ENCODE measurements around the gene PPM1L. TPM values are rescaled to one million over a fixed set of nuclear protein-coding genes. Genes with fewer than 3 reads are reported as not detected.

The PPM1L gene
- total and polyA plus RNA-seq, 2 of the 13 experiments (the other 11 are each of a cell fraction or from before 2014, with no cell fraction given) = 0.22 to 1.4 TPM

DNA sequence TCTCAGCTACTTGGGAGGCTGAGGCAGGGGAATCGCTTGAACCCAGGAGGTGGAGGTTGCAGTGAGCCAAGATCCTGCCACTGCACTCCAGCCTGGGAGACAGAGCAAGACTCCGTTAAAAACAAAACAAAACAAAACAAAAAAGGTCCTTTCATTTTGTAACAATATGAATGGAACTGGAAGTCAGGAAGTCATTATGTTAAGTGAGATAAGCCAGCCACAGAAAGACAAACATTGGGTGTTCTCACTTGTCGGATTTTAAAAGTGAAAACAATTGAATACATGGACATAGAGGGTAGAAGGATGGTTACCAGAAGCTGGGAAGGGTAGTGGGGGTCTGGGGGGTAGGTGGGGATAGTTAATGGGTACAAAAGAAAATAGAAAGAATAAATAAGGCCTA is 361.6 kb downstream of the PPM1L start:
- in situ Hi-C loops (cut with HindIII; ENCODE audit: extremely low pct_ligation_motif_present, low pct_unique_long_range_greater_than_20kb) = no loop called here
- ChIA-PET POLR2A (no interaction called here), CTCF (ENCODE audit: low intra/inter-chr PET ratio, low total read pairs) (no interaction called here)
- Histone ChIP-seq H2AFZ (ENCODE audit: low read length) (no peak overlapping the region), H3K9ac (ENCODE audit: insufficient read depth, low read depth, low read length) (no peak overlapping the region), H3K79me2 (ENCODE audit: insufficient read depth, low read length) (no peaks in the 10 kb centered on the region), H3K36me3 (replicated peaks in 1 of 2; ENCODE audit: control insufficient read depth in 1 of 2, insufficient read depth in 2 of 2, low read length in 2 of 2) (no peaks in the 10 kb centered on the region), H3K27ac (ENCODE audit: extremely low read length, insufficient read depth, low read length) (no peak overlapping the region), H3K4me1 (ENCODE audit: insufficient read depth, low read length) (no peaks in the 10 kb centered on the region), H3K4me3 (replicated peaks in 1 of 3; ENCODE audit: insufficient read depth in 1 of 3, low read depth in 2 of 3, low read length in 3 of 3) (no peak overlapping the region), H4K20me1 (ENCODE audit: insufficient read depth, low read length) (no peaks in the 10 kb centered on the region), H3K4me2 (ENCODE audit: low read depth, low read length) (no peak overlapping the region), H3K27me3 (ENCODE audit: control insufficient read depth in 1 of 2, insufficient read depth in 2 of 2, low read length in 2 of 2) (no peaks in the 10 kb centered on the region), H3K9me3 (ENCODE audit: low read length) (peaks cover 28% of the 10 kb centered on the region)
- WGBS (ENCODE audit: low lambda C conversion rate) = 33% methylated on average over 3 of the region's 3 CpGs
- DNase-seq (ENCODE audit: low spot score) (no peak), FAIRE-seq (no peak), ATAC-seq (no peak)
- intact Hi-C loops (cut with micrococcal nuclease; ENCODE audit: unreplicated experiment) = no loop called here
- BruUV-seq (replicated peaks) = no TSS peak
- TF ChIP-seq ZNF124 (CRISPR knock-in tag; IDR thresholded peaks at IDR 0.05) (no peak), KDM3A (CRISPR knock-in tag; IDR thresholded peaks at IDR 0.05; ENCODE audit: low read depth) (no peak), ZNF296 (CRISPR knock-in tag; conservative IDR thresholded peaks at IDR 0.05) (no peak), ZBTB38 (CRISPR knock-in tag; IDR thresholded peaks at IDR 0.05) (no peak), TEAD2 (CRISPR knock-in tag; IDR thresholded peaks at IDR 0.05) (no peak), HOXA3 (CRISPR knock-in tag; IDR thresholded peaks at IDR 0.05) (no peak), REXO4 (CRISPR knock-in tag; IDR thresholded peaks at IDR 0.05; ENCODE audit: borderline replicate concordance) (no peak), REPIN1 (CRISPR knock-in tag; IDR thresholded peaks at IDR 0.05; ENCODE audit: borderline replicate concordance, low read depth) (no peak), KAT2B (IDR thresholded peaks at IDR 0.05; ENCODE audit: borderline replicate concordance, low read depth, low read length) (no peak), MXI1 (IDR thresholded peaks at IDR 0.05; ENCODE audit: borderline replicate concordance, low read depth, low read length) (no peak)
- TF ChIP-seq, protein P1, sequence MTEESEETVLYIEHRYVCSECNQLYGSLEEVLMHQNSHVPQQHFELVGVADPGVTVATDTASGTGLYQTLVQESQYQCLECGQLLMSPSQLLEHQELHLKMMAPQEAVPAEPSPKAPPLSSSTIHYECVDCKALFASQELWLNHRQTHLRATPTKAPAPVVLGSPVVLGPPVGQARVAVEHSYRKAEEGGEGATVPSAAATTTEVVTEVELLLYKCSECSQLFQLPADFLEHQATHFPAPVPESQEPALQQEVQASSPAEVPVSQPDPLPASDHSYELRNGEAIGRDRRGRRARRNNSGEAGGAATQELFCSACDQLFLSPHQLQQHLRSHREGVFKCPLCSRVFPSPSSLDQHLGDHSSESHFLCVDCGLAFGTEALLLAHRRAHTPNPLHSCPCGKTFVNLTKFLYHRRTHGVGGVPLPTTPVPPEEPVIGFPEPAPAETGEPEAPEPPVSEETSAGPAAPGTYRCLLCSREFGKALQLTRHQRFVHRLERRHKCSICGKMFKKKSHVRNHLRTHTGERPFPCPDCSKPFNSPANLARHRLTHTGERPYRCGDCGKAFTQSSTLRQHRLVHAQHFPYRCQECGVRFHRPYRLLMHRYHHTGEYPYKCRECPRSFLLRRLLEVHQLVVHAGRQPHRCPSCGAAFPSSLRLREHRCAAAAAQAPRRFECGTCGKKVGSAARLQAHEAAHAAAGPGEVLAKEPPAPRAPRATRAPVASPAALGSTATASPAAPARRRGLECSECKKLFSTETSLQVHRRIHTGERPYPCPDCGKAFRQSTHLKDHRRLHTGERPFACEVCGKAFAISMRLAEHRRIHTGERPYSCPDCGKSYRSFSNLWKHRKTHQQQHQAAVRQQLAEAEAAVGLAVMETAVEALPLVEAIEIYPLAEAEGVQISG (CRISPR knock-in tag; IDR thresholded peaks at IDR 0.05) = no peak
- TF ChIP-seq, protein P2, sequence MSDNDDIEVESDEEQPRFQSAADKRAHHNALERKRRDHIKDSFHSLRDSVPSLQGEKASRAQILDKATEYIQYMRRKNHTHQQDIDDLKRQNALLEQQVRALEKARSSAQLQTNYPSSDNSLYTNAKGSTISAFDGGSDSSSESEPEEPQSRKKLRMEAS (IDR thresholded peaks at IDR 0.05) = no peak
- TF ChIP-seq, protein P3, sequence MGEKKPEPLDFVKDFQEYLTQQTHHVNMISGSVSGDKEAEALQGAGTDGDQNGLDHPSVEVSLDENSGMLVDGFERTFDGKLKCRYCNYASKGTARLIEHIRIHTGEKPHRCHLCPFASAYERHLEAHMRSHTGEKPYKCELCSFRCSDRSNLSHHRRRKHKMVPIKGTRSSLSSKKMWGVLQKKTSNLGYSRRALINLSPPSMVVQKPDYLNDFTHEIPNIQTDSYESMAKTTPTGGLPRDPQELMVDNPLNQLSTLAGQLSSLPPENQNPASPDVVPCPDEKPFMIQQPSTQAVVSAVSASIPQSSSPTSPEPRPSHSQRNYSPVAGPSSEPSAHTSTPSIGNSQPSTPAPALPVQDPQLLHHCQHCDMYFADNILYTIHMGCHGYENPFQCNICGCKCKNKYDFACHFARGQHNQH (CRISPR knock-in tag; IDR thresholded peaks at IDR 0.05) = no peak
- TF ChIP-seq, protein P4, sequence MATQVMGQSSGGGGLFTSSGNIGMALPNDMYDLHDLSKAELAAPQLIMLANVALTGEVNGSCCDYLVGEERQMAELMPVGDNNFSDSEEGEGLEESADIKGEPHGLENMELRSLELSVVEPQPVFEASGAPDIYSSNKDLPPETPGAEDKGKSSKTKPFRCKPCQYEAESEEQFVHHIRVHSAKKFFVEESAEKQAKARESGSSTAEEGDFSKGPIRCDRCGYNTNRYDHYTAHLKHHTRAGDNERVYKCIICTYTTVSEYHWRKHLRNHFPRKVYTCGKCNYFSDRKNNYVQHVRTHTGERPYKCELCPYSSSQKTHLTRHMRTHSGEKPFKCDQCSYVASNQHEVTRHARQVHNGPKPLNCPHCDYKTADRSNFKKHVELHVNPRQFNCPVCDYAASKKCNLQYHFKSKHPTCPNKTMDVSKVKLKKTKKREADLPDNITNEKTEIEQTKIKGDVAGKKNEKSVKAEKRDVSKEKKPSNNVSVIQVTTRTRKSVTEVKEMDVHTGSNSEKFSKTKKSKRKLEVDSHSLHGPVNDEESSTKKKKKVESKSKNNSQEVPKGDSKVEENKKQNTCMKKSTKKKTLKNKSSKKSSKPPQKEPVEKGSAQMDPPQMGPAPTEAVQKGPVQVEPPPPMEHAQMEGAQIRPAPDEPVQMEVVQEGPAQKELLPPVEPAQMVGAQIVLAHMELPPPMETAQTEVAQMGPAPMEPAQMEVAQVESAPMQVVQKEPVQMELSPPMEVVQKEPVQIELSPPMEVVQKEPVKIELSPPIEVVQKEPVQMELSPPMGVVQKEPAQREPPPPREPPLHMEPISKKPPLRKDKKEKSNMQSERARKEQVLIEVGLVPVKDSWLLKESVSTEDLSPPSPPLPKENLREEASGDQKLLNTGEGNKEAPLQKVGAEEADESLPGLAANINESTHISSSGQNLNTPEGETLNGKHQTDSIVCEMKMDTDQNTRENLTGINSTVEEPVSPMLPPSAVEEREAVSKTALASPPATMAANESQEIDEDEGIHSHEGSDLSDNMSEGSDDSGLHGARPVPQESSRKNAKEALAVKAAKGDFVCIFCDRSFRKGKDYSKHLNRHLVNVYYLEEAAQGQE (IDR thresholded peaks at IDR 0.05; ENCODE audit: borderline replicate concordance in 1 of 2, low read depth in 1 of 2, low read length in 2 of 2) = no peak
- TF ChIP-seq, protein P5, sequence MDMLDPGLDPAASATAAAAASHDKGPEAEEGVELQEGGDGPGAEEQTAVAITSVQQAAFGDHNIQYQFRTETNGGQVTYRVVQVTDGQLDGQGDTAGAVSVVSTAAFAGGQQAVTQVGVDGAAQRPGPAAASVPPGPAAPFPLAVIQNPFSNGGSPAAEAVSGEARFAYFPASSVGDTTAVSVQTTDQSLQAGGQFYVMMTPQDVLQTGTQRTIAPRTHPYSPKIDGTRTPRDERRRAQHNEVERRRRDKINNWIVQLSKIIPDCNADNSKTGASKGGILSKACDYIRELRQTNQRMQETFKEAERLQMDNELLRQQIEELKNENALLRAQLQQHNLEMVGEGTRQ (IDR thresholded peaks at IDR 0.05; ENCODE audit: low read depth, low read length) = no peak
- TF ChIP-seq, protein P5 (CRISPR knock-in tag; IDR thresholded peaks at IDR 0.05; ENCODE audit: borderline replicate concordance) = no peak

Data from HepG2 (cell line).